ENCODE measurements around the gene ATRNL1.

- TF ChIP-seq CTCF (IDR thresholded peaks at IDR 0.05) (no peak), POLR2A (IDR thresholded peaks at IDR 0.05) (no peak)
Measured at GRCh38 chr10:115706488-115707076, 613.4 kb downstream of the ATRNL1 start.
